Fibroblast of skin of abdomen (primary cell): ENCODE measurements around the gene ZNF445.
"Not testable (repeated sequence)": the region's sequence is repeated elsewhere in the genome, so short reads cannot be mapped to it uniquely, and the experiment has no call there.

Source experiments
- DNase-seq: peaks from one replicate; pipeline ENCODE4 v3.0.0-alpha.2; 2013

The ZNF445 gene

GRCh38 chr3:44434834-44435510 is 42.5 kb downstream of the ZNF445 start:
- DNase-seq, result no peak

GRCh38 chr3:44430466-44430865 is 47.0 kb downstream of the ZNF445 start:
- DNase-seq, result no peak

- no peak for DNase-seq
These were observed 48.0 kb downstream of the ZNF445 start for GRCh38 chr3:44429459-44429858.

GRCh38 chr3:44428910-44429309 is 48.6 kb downstream of the ZNF445 start:
- DNase-seq, result no peak

GRCh38 chr3:44427683-44428082 is 49.8 kb downstream of the ZNF445 start:
- no peak for DNase-seq

- DNase-seq, result no peak
These were observed 52.7 kb downstream of the ZNF445 start for GRCh38 chr3:44424758-44425157.

- DNase-seq, result no peak
These were observed 56.2 kb downstream of the ZNF445 start for GRCh38 chr3:44421280-44421679.

- DNase-seq, result no peak
These were observed 56.8 kb downstream of the ZNF445 start for GRCh38 chr3:44420676-44421075.

- no peak for DNase-seq
These were observed 57.4 kb downstream of the ZNF445 start for GRCh38 chr3:44419923-44420650.

GRCh38 chr3:44419116-44419922 is 58.2 kb downstream of the ZNF445 start:
- no peak for DNase-seq

GRCh38 chr3:44418549-44418948 is 58.9 kb downstream of the ZNF445 start:
- DNase-seq, result no peak

- DNase-seq, result not testable (repeated sequence)
These were observed 59.4 kb downstream of the ZNF445 start for GRCh38 chr3:44418118-44418517.

GRCh38 chr3:44416031-44417030 is 61.1 kb downstream of the ZNF445 start:
- DNase-seq, result no peak

GRCh38 chr3:44415421-44415820 is 62.0 kb downstream of the ZNF445 start:
- DNase-seq, result no peak

- no peak for DNase-seq
These were observed 62.9 kb downstream of the ZNF445 start for GRCh38 chr3:44414517-44415090.

GRCh38 chr3:44412365-44412764 is 65.1 kb downstream of the ZNF445 start:
- DNase-seq, result no peak

- DNase-seq, result no peak
These were observed 66.3 kb downstream of the ZNF445 start for GRCh38 chr3:44411031-44411645.

GRCh38 chr3:44409640-44410410 is 67.6 kb downstream of the ZNF445 start:
- no peak for DNase-seq

GRCh38 chr3:44402548-44402947 is 74.9 kb downstream of the ZNF445 start:
- DNase-seq, result no peak

- no peak for DNase-seq
These were observed 76.7 kb downstream of the ZNF445 start for GRCh38 chr3:44400771-44401170.
